Omental fat pad (tissue), 4 donors: ENCODE data around the gene KRT80. TPM values are rescaled to one million over a fixed set of nuclear protein-coding genes. Genes with fewer than 3 reads are reported as not detected.

ENCODE experiments used
- ATAC-seq: fragments of 150-250 bp; one replicate; pipeline ENCODE4 v1.9.1; 2016; ENCODE audit warnings: mild to moderate bottlenecking, moderate library complexity; ENCODE audit not compliant: low FRiP score
- DNase-seq: peaks from one replicate; pipeline ENCODE4 v3.0.0-alpha.2; 2019; ENCODE audit warnings: low spot score
- total RNA-seq, 4 donors: library from RNA; depleted of rRNA; stranded (reverse); fragments of >200 nt; gene quantifications; one replicate each; pipeline ENCODE4 v1.1.0, GENCODE V29; 2016
- TF ChIP-seq, protein P1 (sequence below), 3 donors: fragments of 450-650 bp; IDR thresholded peaks; one replicate each; pipeline ENCODE4 v1.5.1; 2016 to 2017; ENCODE audit warnings: antibody characterized with exemption in 3 of 3, mild to moderate bottlenecking in 3 of 3, moderate library complexity in 2 of 3

The KRT80 gene
- total RNA-seq, 4 donors from 2014 or later: 0.37 to 5.5 (median 0.75) TPM; not detected in 1

DNA sequence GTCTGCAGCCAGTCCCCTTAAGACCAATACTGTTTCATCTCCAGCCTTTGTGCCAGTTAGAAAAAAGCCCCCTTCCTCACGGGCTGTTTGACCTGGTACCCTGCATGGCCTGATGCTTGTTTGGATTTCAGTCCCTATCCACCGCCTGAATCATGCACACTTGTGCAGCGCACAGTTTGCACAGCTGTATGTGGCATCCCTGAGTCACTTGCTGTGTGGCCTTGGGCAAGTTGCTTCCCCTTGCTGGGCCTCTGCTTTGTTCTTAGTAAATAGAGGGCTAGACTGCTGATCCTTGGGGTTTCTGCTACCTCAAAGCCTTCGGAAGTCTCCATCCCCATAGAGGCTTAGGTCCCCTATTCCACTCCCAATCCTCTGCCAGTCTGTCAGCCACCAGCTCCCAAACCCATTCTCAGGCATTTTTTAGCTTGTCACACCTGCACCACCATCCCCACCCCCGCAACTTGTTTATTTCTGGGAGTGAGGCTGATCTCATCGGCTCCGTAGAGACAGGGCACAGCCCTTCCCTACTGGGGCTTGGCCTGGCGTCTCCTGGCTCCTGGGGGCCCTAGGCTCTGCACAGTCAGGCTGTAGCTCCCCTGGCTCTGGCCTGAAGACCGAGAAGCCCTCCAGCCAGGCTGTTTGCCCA lies 8.8 kb downstream of the KRT80 start:
- ATAC-seq: peak; percentile 6

DNA sequence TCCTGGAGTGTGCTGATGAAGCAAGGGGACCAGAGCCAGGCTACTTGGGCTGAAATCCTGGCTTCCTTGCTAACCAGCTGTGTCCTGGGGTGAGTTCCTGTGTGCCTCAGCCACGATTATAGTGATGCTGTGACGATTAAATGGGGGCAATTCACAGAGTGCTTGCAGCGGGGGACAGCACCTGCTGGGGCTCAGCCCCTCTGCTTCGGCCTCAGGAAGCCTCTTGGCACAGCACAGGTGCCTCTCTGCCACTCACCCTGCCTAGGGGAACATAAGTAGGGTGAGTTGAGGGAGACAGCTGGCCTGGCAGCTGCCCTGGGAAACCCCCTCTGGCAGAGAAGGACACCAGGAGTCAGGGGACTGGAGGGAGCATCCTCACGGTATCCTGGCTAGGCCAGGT lies 9.4 kb downstream of the KRT80 start:
- TF ChIP-seq, protein P1, sequence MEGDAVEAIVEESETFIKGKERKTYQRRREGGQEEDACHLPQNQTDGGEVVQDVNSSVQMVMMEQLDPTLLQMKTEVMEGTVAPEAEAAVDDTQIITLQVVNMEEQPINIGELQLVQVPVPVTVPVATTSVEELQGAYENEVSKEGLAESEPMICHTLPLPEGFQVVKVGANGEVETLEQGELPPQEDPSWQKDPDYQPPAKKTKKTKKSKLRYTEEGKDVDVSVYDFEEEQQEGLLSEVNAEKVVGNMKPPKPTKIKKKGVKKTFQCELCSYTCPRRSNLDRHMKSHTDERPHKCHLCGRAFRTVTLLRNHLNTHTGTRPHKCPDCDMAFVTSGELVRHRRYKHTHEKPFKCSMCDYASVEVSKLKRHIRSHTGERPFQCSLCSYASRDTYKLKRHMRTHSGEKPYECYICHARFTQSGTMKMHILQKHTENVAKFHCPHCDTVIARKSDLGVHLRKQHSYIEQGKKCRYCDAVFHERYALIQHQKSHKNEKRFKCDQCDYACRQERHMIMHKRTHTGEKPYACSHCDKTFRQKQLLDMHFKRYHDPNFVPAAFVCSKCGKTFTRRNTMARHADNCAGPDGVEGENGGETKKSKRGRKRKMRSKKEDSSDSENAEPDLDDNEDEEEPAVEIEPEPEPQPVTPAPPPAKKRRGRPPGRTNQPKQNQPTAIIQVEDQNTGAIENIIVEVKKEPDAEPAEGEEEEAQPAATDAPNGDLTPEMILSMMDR (IDR thresholded peaks at IDR 0.05): no peak
- no peak for ATAC-seq

More for the DNA sequence above, 8.8 kb downstream of the KRT80 start:
- TF ChIP-seq, protein P1 (IDR thresholded peaks at IDR 0.05): no peak
- DNase-seq: no peak

DNA sequence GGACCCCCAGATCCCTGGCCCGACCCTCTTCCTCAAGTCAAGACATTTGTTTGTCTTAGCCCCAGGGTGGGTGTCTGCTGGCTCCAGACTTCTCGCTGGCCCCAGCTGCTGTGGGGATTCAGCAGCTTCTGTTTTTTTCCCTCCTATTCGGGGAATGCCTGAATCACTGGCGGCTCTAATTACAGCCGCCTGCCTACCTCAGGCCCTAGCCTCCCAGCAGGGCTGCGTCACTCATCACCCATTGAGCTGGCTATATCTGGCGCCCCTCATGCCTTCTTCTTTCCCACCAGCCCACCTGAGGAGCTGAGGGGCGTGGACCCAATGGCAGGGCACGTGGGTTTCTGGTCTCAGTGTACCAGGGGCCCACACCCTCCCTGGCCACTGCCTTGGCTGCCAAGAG lies 10.1 kb downstream of the KRT80 start:
- TF ChIP-seq, protein P1 (IDR thresholded peaks at IDR 0.05): no peak
- ATAC-seq (no peak), DNase-seq (no peak)

More for the DNA sequence above, 9.4 kb downstream of the KRT80 start:
- no peak for DNase-seq

DNA sequence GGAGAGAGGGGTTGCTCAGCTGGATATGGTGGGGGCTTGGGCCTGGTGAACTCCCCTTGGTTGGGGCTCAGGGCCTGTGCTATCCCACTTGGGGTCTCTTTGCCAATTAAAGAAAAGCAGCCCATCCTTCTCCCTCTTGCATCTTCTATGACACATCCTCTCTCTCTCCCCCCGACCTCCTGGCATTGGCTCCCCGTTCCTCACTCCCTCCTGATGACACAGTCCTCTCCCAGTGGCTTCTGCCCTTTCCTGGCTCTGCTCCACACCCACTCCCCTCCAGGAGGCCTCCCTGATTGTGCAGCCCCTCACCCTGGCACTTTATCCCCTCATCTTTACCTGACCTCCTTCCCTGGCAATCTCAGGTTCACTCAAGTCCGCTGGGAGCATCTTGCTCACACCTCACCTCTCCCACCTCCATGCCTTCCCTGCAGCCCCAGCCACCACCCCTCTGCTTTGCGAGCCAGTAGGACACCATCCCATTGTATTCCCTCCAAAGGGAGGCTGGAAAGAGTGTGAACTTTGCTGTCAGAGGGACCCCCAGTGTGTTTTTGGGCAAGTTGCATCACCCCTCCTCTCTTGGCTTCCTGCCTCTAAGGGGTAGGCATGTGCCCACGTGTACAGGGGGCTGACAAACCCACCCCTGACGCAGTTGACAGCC lies 10.7 kb downstream of the KRT80 start:
- ATAC-seq (no peak), DNase-seq (no peak)
- TF ChIP-seq, protein P1 (IDR thresholded peaks at IDR 0.05): no peak

DNA sequence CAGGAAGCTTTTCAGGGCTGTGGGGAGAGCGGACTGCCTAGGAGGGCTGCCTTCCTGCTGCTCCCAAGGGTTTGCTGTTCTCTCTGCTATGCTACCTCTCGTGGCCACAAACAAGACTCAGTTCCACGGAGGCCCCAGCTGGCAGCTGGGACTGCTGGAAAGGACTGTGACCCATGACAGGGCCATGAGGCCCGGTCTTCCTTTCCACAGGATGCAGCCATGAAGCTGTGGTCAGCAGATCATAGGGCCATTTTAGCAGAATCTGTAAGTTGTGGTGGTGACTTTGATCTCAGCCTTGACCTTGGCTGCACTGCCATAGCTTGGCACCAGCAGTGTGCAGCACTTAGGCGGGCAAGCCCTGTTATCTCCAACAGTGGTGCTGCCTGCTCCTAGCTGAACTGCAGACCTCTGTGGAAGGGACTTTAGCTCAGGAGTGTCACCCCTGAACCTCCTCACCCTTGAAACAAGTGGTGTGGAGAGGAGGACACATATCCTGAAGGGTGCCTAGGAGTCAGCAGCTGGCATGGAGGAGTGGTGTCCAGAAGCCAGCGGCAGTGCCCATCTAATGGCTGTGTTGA lies 12.3 kb downstream of the KRT80 start:
- no peak for ATAC-seq
- no peak for DNase-seq
- TF ChIP-seq, protein P1 (IDR thresholded peaks at IDR 0.05): no peak

DNA sequence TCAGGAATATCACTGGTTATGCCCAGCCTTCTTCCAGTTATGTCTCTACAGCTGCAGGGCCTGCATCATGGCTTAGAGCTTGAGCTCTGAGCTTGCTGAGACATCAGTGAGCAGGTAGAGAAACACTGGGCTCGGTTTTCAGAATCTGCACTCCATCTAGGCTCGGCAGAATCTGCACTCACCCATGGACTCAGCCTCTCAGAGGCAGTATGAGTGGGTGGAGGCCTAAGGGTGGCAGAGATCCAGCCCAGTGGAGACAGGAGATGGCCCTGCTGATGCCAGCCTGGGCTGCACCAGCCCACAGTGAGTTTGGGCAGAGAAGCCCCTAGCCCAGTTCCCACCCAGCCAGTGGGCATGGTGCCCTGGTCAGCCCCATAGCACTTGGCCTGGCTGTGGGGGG lies 12.8 kb downstream of the KRT80 start:
- peak; percentile 34 for ATAC-seq
- no peak for DNase-seq
- TF ChIP-seq, protein P1 (IDR thresholded peaks at IDR 0.05): no peak
